B cell (primary cell): Measurements from ENCODE around the gene ZNF142. TPM values are rescaled to one million over a fixed set of nuclear protein-coding genes. Genes with fewer than 3 reads are reported as not detected.

Experiments used
- ATAC-seq: fragments of 200-7000 bp; cut with Tn5 transposase; one replicate; pipeline ENCODE4 v1.10.0; 2021; ENCODE audit warnings: low read depth, mild to moderate bottlenecking, moderate number of reproducible peaks, moderate library complexity
- CTCF ChIA-PET: fragments of 350-600 bp; sonication (Branson Sonifier 250); formaldehyde crosslinking; loops from one replicate; lab custom pipeline; 2021; ENCODE audit warnings: antibody characterized with exemption, inconsistent platforms; lab: Charles Lee
- POLR2A ChIA-PET: fragments of 350-600 bp; sonication (Branson Sonifier 250); formaldehyde crosslinking; loops from one replicate; lab custom pipeline; 2021; ENCODE audit warnings: antibody characterized with exemption; lab: Charles Lee
- DNase-seq: peaks from one replicate; pipeline ENCODE4 v3.0.0; 2013
- H2AFZ ChIP-seq: 2 replicates; pipeline ENCODE4 v1.6.1; 2012; ENCODE audit warnings: mild to moderate bottlenecking, low read depth, low read length; ENCODE audit not compliant: insufficient read depth, poor library complexity, severe bottlenecking
- H3K27ac ChIP-seq, 2 donors: 1 replicate in 1 of 2; 2 replicates in 1 of 2; pipeline ENCODE4 v1.5.1; 2012 to 2013; ENCODE audit warnings: low read length in 2 of 2, mild to moderate bottlenecking in 2 of 2, moderate library complexity in 1 of 2
- H3K27me3 ChIP-seq, 4 experiments: fragments of 200-600 bp in 1 of 4; sonication (generic) in 1 of 4; replicated peaks in 1 of 4; 1 replicate in 2 of 4; 2 replicates in 2 of 4; pipeline versions ENCODE4 v1.6.1 to v1.7.0; 2013 to 2016; ENCODE audit warnings: low read length in 3 of 4, mild to moderate bottlenecking in 2 of 4, mixed read lengths in 1 of 4, moderate library complexity in 1 of 4; ENCODE audit not compliant: insufficient read depth in 4 of 4, control insufficient read depth in 3 of 4; ENCODE audit errors: control extremely low read depth in 1 of 4
- H3K36me3 ChIP-seq, 2 experiments: replicated peaks in 1 of 2; 1 replicate in 1 of 2; 2 replicates in 1 of 2; pipeline versions ENCODE4 v1.6.1 to v1.7.1; 2013; ENCODE audit warnings: low read length in 1 of 2; ENCODE audit not compliant: insufficient read depth in 2 of 2, control insufficient read depth in 1 of 2; ENCODE audit errors: control extremely low read depth in 1 of 2, extremely low read depth in 1 of 2
- H3K4me1 ChIP-seq, 2 donors: fragments of 200-600 bp in 1 of 2; sonication (generic) in 1 of 2; 1 replicate in 1 of 2; 2 replicates in 1 of 2; pipeline versions ENCODE4 v1.5.1 to v1.6.1; 2013 to 2017; ENCODE audit warnings: low read length in 2 of 2; ENCODE audit not compliant: control insufficient read depth in 2 of 2, insufficient read depth in 2 of 2
- H3K4me2 ChIP-seq: replicated peaks from 2 replicates; pipeline ENCODE3; 2012; ENCODE audit warnings: mild to moderate bottlenecking, low read depth, low read length; ENCODE audit not compliant: poor library complexity, severe bottlenecking
- H3K4me3 ChIP-seq, 5 experiments: fragments of 200-600 bp in 1 of 5; sonication (generic) in 1 of 5; 1 replicate in 3 of 5; 2 replicates in 2 of 5; pipeline versions ENCODE4 v1.5.1 to v1.7.0; 2011 to 2016; ENCODE audit warnings: low read length in 4 of 5, mild to moderate bottlenecking in 4 of 5, low read depth in 2 of 5, control low read depth in 1 of 5, moderate library complexity in 1 of 5; ENCODE audit not compliant: insufficient read depth in 1 of 5; ENCODE audit errors: control extremely low read depth in 1 of 5, extremely low read depth in 1 of 5
- H3K79me2 ChIP-seq: fragments of 200-600 bp; sonication (generic); one replicate; pipeline ENCODE4 v1.6.0; 2016; ENCODE audit warnings: low read length; ENCODE audit not compliant: control insufficient read depth, insufficient read depth
- H3K9ac ChIP-seq: fragments of 200-600 bp; sonication (generic); 2 replicates; pipeline ENCODE4 v1.6.1; 2017; ENCODE audit warnings: mild to moderate bottlenecking, low read length, moderate library complexity
- H3K9me3 ChIP-seq, 3 donors: one replicate each; pipeline versions ENCODE4 v1.6.1 to v1.7.1; 2013; ENCODE audit warnings: low read length in 2 of 3; ENCODE audit not compliant: control insufficient read depth in 2 of 3, insufficient read depth in 1 of 3; ENCODE audit errors: control extremely low read depth in 1 of 3
- H4K20me1 ChIP-seq: 2 replicates; pipeline ENCODE4 v1.6.0; 2012; ENCODE audit warnings: mild to moderate bottlenecking, low read length; ENCODE audit not compliant: insufficient read depth, control insufficient read depth, poor library complexity, severe bottlenecking
- H3K27ac Mint-ChIP-seq: one replicate; pipeline ENCODE4 v1.8.0; 2021; ENCODE audit warnings: mixed read lengths
- H3K27me3 Mint-ChIP-seq: one replicate; pipeline ENCODE4 v1.8.0; 2021; ENCODE audit warnings: mixed read lengths
- H3K4me1 Mint-ChIP-seq: one replicate; pipeline ENCODE4 v1.8.0; 2021; ENCODE audit warnings: mixed read lengths
- H3K4me3 Mint-ChIP-seq: one replicate; pipeline ENCODE4 v1.8.0; 2021; ENCODE audit warnings: mixed read lengths
- H3K9me3 Mint-ChIP-seq: one replicate; pipeline ENCODE4 v1.8.0; 2022; ENCODE audit warnings: mixed read lengths; ENCODE audit not compliant: insufficient read depth
- EZH2 ChIP-seq: IDR thresholded peaks from 2 replicates; pipeline ENCODE4 v1.6.1; 2012; ENCODE audit warnings: borderline replicate concordance, low read depth, mild to moderate bottlenecking, moderate library complexity, low read length; ENCODE audit not compliant: insufficient read depth, poor library complexity, severe bottlenecking
- WGBS: methylation state at CpG from one replicate; pipeline ENCODE4 v1.1.5; 2013; ENCODE audit warnings: missing lambda C conversion rate; ENCODE audit not compliant: insufficient coverage; 5-methylcytosine and 5-hydroxymethylcytosine counted together
- intact Hi-C: fragments of 100-400 bp; cut with micrococcal nuclease; formaldehyde crosslinking; loops from one replicate; pipeline ENCODE4 v1.10.0; 2022
- polyA plus RNA-seq: library from polyadenylated mRNA; depleted of rRNA; stranded (reverse); fragments of >200 nt; gene quantifications from 2 replicates; pipeline ENCODE4 v1.2.3, GENCODE V29; 2012
- total RNA-seq, 2 donors: library from RNA; stranded (reverse); fragments of 120-200 nt in 1 of 2; gene quantifications; 1 replicate in 1 of 2; 2 replicates in 1 of 2; pipeline versions ENCODE4 v1.2.3 to v1.2.4, GENCODE V29; 2013 to 2022
- TF ChIP-seq, protein P1 (sequence below): fragments of 200-600 bp; IDR thresholded peaks from one replicate; pipeline ENCODE4 v1.8.0; 2022; ENCODE audit warnings: antibody characterized with exemption, mild to moderate bottlenecking

The ZNF142 gene
- total and polyA plus RNA-seq, 2 donors (not counting 1 experiment from before 2014, with no cell fraction given), result 26.7 to 51.1 TPM

DNA sequence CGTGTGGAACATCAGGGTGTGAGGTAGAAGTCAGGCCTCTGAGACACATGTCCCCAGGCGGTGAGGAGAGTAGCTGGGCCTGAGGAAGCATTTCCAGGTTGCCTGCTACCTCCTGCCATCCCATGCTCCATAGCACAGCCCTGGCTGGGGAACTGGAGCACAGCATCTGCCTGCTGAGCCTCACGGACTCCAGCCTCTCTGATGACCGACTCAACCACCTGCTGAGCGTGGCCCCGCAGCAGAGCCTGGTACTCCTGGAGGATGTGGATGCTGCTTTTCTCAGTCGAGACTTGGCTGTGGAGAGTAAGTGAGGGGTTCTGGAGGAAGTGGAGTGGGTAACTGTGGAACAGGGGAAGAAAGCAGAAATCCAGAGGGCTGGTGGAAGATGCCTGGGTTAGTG is 3.0 kb upstream of the ZNF142 start:
- Histone ChIP-seq H3K27me3 (no peaks in the 10 kb centered on the region), H3K27ac (no peak overlapping the region), H3K4me2 (no peak overlapping the region), H3K9ac (no peak overlapping the region), H3K79me2 (peaks cover 26% of the 10 kb centered on the region), H3K4me1 (peaks cover 12 to 16% of the 10 kb centered on the region in 2 donors), H3K4me3 (no peak overlapping the region), H4K20me1 (no peaks in the 10 kb centered on the region), H3K36me3 (peaks cover 3 to 55% of the 10 kb centered on the region in 2 experiments), H3K9me3 (no peaks in the 10 kb centered on the region), H2AFZ (no peak overlapping the region)
- intact Hi-C loops, result no loop called here
- H3K4me1 Mint-ChIP-seq, result peaks cover 25% of the 10 kb centered on the region
- 88% methylated on average over 5 of the region's 7 CpGs for WGBS
- no peaks in the 10 kb centered on the region for H3K9me3 Mint-ChIP-seq
- DNase-seq (no peak), ATAC-seq (no peak)
- H3K27ac Mint-ChIP-seq, result no peak overlapping the region
- ChIA-PET CTCF (interaction anchor here (6.3 kb wide), 1 partner anchor 13 kb away, joined by 39 read pairs; no protein-coding TSS in a partner anchor), POLR2A (no interaction called here)
- H3K4me3 Mint-ChIP-seq, result no peak overlapping the region
- H3K27me3 Mint-ChIP-seq, result no peaks in the 10 kb centered on the region
- no peak for TF ChIP-seq EZH2
- TF ChIP-seq, protein P1, sequence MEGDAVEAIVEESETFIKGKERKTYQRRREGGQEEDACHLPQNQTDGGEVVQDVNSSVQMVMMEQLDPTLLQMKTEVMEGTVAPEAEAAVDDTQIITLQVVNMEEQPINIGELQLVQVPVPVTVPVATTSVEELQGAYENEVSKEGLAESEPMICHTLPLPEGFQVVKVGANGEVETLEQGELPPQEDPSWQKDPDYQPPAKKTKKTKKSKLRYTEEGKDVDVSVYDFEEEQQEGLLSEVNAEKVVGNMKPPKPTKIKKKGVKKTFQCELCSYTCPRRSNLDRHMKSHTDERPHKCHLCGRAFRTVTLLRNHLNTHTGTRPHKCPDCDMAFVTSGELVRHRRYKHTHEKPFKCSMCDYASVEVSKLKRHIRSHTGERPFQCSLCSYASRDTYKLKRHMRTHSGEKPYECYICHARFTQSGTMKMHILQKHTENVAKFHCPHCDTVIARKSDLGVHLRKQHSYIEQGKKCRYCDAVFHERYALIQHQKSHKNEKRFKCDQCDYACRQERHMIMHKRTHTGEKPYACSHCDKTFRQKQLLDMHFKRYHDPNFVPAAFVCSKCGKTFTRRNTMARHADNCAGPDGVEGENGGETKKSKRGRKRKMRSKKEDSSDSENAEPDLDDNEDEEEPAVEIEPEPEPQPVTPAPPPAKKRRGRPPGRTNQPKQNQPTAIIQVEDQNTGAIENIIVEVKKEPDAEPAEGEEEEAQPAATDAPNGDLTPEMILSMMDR, result no peak

DNA sequence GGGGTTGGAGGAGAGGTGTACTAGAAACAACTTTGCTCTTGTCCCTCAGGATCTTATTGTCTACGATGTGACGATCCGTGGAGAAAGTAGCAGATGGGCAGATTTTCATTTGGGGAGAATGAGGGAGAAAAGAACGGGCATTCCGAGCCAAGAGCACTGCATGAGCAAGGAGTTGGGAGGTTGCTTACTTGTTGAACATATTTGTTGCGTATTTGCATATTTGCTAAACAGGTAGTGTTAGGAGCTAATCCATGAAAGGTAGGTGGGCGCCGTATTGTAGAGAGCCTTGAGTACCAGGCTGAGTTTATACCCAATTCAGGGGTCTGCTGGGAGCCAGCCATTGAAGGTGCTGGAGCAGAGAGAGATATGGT is 550 bp upstream of the ZNF142 start:
- Mint-ChIP-seq H3K4me3 (peak overlapping the region; percentile 99), H3K9me3 (no peaks in the 10 kb centered on the region), H3K27ac (peak overlapping the region; percentile 95), H3K27me3 (no peaks in the 10 kb centered on the region), H3K4me1 (peaks cover 28% of the 10 kb centered on the region)
- WGBS, result 17% methylated on average over 8 of the region's 8 CpGs
- peak overlapping the region; percentile 90 for H3K9ac ChIP-seq
- peak overlapping the region; percentile 98 for H2AFZ ChIP-seq
- intact Hi-C loops, result loop anchor here (1.0 to 5.0 kb wide), 6 partner anchors 12 to 728 kb away; partner anchors contain the start of genes AAMP, CNOT9, PNKD and RNF25
- H3K4me1 ChIP-seq, result peaks cover 12 to 16% of the 10 kb centered on the region in 2 donors
- peaks cover 7% of the 10 kb centered on the region for H4K20me1 ChIP-seq
- H3K36me3 ChIP-seq, result peaks cover 0 to 58% of the 10 kb centered on the region in 2 experiments
- H3K79me2 ChIP-seq, result peaks cover 48% of the 10 kb centered on the region
- H3K27ac ChIP-seq, result peak overlapping the region; percentile 42 to 77
- H3K4me3 ChIP-seq, result peak overlapping the region; percentile 65 to 93 (median 81)
- CTCF ChIA-PET, result interaction anchor here (0.5 to 6.3 kb wide), 12 partner anchors 11 to 729 kb away, joined by 3 to 39 read pairs (median 4); partner anchors contain the start of genes RNF25, STK36 and TTLL4
- no peaks in the 10 kb centered on the region for H3K9me3 ChIP-seq
- no peak for DNase-seq
- POLR2A ChIA-PET, result interaction anchor here (0.7 to 2.7 kb wide), 6 partner anchors 12 to 263 kb away, joined by 3 to 19 read pairs (median 4); partner anchors contain the start of genes RNF25, STK36 and TTLL4
- no peak for TF ChIP-seq EZH2
- TF ChIP-seq, protein P1, result no peak
- peak overlapping the region; percentile 84 for H3K4me2 ChIP-seq
- H3K27me3 ChIP-seq, result no peaks in the 10 kb centered on the region
- no peak for ATAC-seq
